Smooth muscle cell (in vitro differentiated cells): Measurements from ENCODE around the gene PATE3. TPM values are rescaled to one million over a fixed set of nuclear protein-coding genes. Genes with fewer than 3 reads are reported as not detected.
A peak's percentile ranks its signal among the peaks of the same experiment; 100 is the strongest.

ENCODE experiments used
- DNase-seq: peaks from one replicate; lab custom pipeline; 2025; ENCODE audit not compliant: unreplicated experiment; lab: John Stamatoyannopoulos, UW
- H2AFZ ChIP-seq: fragments of 200-600 bp; sonication (generic); 2 replicates; pipeline ENCODE4 v1.6.0; 2016; ENCODE audit warnings: antibody characterized with exemption, low read depth, mild to moderate bottlenecking
- H3F3A ChIP-seq: fragments of 200-600 bp; sonication (generic); 2 replicates; pipeline ENCODE4 v1.6.0; 2017; ENCODE audit warnings: antibody characterized with exemption, low read depth
- H3K27ac ChIP-seq: fragments of 200-600 bp; sonication (generic); 2 replicates; pipeline ENCODE4 v1.5.1; 2016; ENCODE audit warnings: low read depth, mild to moderate bottlenecking
- H3K27me3 ChIP-seq: fragments of 200-600 bp; sonication (generic); 2 replicates; pipeline ENCODE4 v1.6.1; 2016; ENCODE audit warnings: low read depth, mild to moderate bottlenecking
- H3K36me3 ChIP-seq: fragments of 200-600 bp; sonication (generic); 2 replicates; pipeline ENCODE4 v1.5.1; 2016; ENCODE audit warnings: low read depth
- H3K4me1 ChIP-seq: fragments of 200-600 bp; sonication (generic); 2 replicates; pipeline ENCODE4 v1.5.1; 2016; ENCODE audit warnings: low read depth
- H3K4me2 ChIP-seq: fragments of 200-600 bp; sonication (generic); 2 replicates; pipeline ENCODE4 v1.6.0; 2016; ENCODE audit warnings: mild to moderate bottlenecking
- H3K4me3 ChIP-seq: fragments of 200-600 bp; sonication (generic); 2 replicates; pipeline ENCODE4 v1.5.1; 2016; ENCODE audit warnings: mild to moderate bottlenecking
- H3K79me2 ChIP-seq: fragments of 200-600 bp; sonication (generic); 2 replicates; pipeline ENCODE4 v1.6.0; 2016; ENCODE audit warnings: low read depth, mild to moderate bottlenecking
- H3K9ac ChIP-seq: fragments of 200-600 bp; sonication (generic); 2 replicates; pipeline ENCODE4 v1.6.0; 2016; ENCODE audit warnings: low read depth
- H3K9me3 ChIP-seq: fragments of 200-600 bp; sonication (generic); replicated peaks from 2 replicates; pipeline ENCODE4 v1.5.1; 2016; ENCODE audit warnings: low read depth
- H4K20me1 ChIP-seq: fragments of 200-600 bp; sonication (generic); 2 replicates; pipeline ENCODE4 v1.6.0; 2016; ENCODE audit warnings: low read depth
- CTCF ChIP-seq: fragments of 200-600 bp; sonication (generic); IDR thresholded peaks from 2 replicates; pipeline ENCODE4 v1.5.1; 2017; ENCODE audit warnings: borderline replicate concordance, mild to moderate bottlenecking, antibody characterized with exemption; ENCODE audit not compliant: insufficient read depth, poor library complexity, severe bottlenecking
- WGBS: methylation state at CpG from one replicate; pipeline ENCODE4 v1.1.7; 2016; ENCODE audit warnings: low lambda C conversion rate; 5-methylcytosine and 5-hydroxymethylcytosine counted together
- polyA plus RNA-seq: library from polyadenylated mRNA; unstranded; fragments of >200 nt; fragmentation: Nextera tagmentation; extraction: Ambion mirVana; gene quantifications from 2 replicates; pipeline ENCODE4 v1.2.1, GENCODE V29; 2016
- total RNA-seq: library from RNA; depleted of rRNA; stranded (reverse); fragments of >200 nt; gene quantifications from 2 replicates; pipeline ENCODE4 v1.2.3, GENCODE V29; 2014

PATE3 gene
- total and polyA plus RNA-seq, 2 experiments from 2014 or later, result not detected

GRCh38 chr11:125766251-125766650 is 21.7 kb upstream of the PATE3 start:
- Histone ChIP-seq H3K36me3 (no peaks in the 10 kb centered on the region), H3K4me2 (no peak overlapping the region), H3F3A (no peaks in the 10 kb centered on the region), H4K20me1 (no peaks in the 10 kb centered on the region), H3K27me3 (no peaks in the 10 kb centered on the region), H3K9ac (no peak overlapping the region), H3K4me1 (no peaks in the 10 kb centered on the region), H2AFZ (no peak overlapping the region), H3K4me3 (no peak overlapping the region), H3K79me2 (no peaks in the 10 kb centered on the region), H3K27ac (no peak overlapping the region), H3K9me3 (no peaks in the 10 kb centered on the region)
- no peak for TF ChIP-seq CTCF
- 76% methylated on average over 1 of the region's 1 CpG for WGBS
- DNase-seq, result no peak

GRCh38 chr11:125768336-125769046 is 19.4 kb upstream of the PATE3 start:
- no peak overlapping the region for H3K27ac ChIP-seq
- no peaks in the 10 kb centered on the region for H3K9me3 ChIP-seq
- peak overlapping the region; percentile 48 for H2AFZ ChIP-seq
- no peak overlapping the region for H3K9ac ChIP-seq
- WGBS, result 59% methylated on average over 10 of the region's 10 CpGs
- no peaks in the 10 kb centered on the region for H3F3A ChIP-seq
- no peaks in the 10 kb centered on the region for H3K36me3 ChIP-seq
- no peak overlapping the region for H3K4me3 ChIP-seq
- H4K20me1 ChIP-seq, result no peaks in the 10 kb centered on the region
- H3K4me2 ChIP-seq, result no peak overlapping the region
- no peaks in the 10 kb centered on the region for H3K79me2 ChIP-seq
- DNase-seq, result no peak
- H3K4me1 ChIP-seq, result no peaks in the 10 kb centered on the region
- no peaks in the 10 kb centered on the region for H3K27me3 ChIP-seq
- no peak for TF ChIP-seq CTCF

- 77% methylated on average over 2 of the region's 2 CpGs for WGBS
Observed at GRCh38 chr11:125770583-125770982, 17.3 kb upstream of the PATE3 start.

More at GRCh38 chr11:125770583-125770982, 17.3 kb upstream of the PATE3 start:
- Histone ChIP-seq H3K9ac (no peak overlapping the region), H3K4me3 (no peak overlapping the region), H3K27me3 (no peaks in the 10 kb centered on the region), H3K9me3 (no peaks in the 10 kb centered on the region), H3K79me2 (no peaks in the 10 kb centered on the region), H4K20me1 (no peaks in the 10 kb centered on the region), H3K4me1 (no peaks in the 10 kb centered on the region), H2AFZ (no peak overlapping the region), H3K27ac (no peak overlapping the region), H3K4me2 (no peak overlapping the region), H3F3A (no peaks in the 10 kb centered on the region), H3K36me3 (no peaks in the 10 kb centered on the region)
- no peak for DNase-seq
- TF ChIP-seq CTCF, result no peak
